K562 (cell line): ENCODE data around the gene CDC42EP5.
"Not testable (repeated sequence)": the region's sequence is repeated elsewhere in the genome, so short reads cannot be mapped to it uniquely, and the experiment has no call there.

Experiments used
- KAT8 ChIP-seq: fragments of 450-650 bp; IDR thresholded peaks from 2 replicates; pipeline ENCODE4 v1.6.1; 2016; ENCODE audit warnings: low read depth, mild to moderate bottlenecking
- THRA ChIP-seq: fragments of 450-650 bp; IDR thresholded peaks from 2 replicates; pipeline ENCODE4 v1.6.1; 2017; ENCODE audit warnings: mild to moderate bottlenecking, moderate library complexity

GRCh38 chr19:54466110-54466480 is 7.0 kb downstream of the CDC42EP5 start:
- TF ChIP-seq KAT8, THRA: not testable (repeated sequence)
